Neural crest cell (in vitro differentiated cells): Measurements from ENCODE around the gene STK38L. TPM values are rescaled to one million over a fixed set of nuclear protein-coding genes. Genes with fewer than 3 reads are reported as not detected.

Experiments used
- DNase-seq: peaks from one replicate; pipeline ENCODE4 v3.0.0; 2021; ENCODE audit warnings: low read depth, mixed read lengths, low spot score
- H3K27ac Mint-ChIP-seq: one replicate; pipeline ENCODE4 v1.8.0; 2021; ENCODE audit warnings: mild to moderate bottlenecking, mixed read lengths; ENCODE audit not compliant: unreplicated experiment
- H3K27me3 Mint-ChIP-seq: 2 replicates; pipeline ENCODE4 v1.8.0; 2021; ENCODE audit warnings: low read depth, mild to moderate bottlenecking, mixed read lengths
- H3K36me3 Mint-ChIP-seq: 2 replicates; pipeline ENCODE4 v1.8.0; 2021; ENCODE audit warnings: low read depth, mild to moderate bottlenecking, mixed read lengths
- H3K4me1 Mint-ChIP-seq: 2 replicates; pipeline ENCODE4 v1.8.0; 2021; ENCODE audit warnings: mixed read lengths
- H3K4me3 Mint-ChIP-seq: one replicate; pipeline ENCODE4 v1.8.0; 2021; ENCODE audit warnings: mild to moderate bottlenecking, mixed read lengths
- H3K9me3 Mint-ChIP-seq: 2 replicates; pipeline ENCODE4 v1.8.0; 2021; ENCODE audit warnings: mixed read lengths
- total RNA-seq: library from RNA; stranded (reverse); gene quantifications from 2 replicates; pipeline ENCODE4 v1.2.1, GENCODE V29; 2021
- TF ChIP-seq, protein P1 (sequence below): fragments of 200-600 bp; sonication (generic); conservative IDR thresholded peaks from 2 replicates; pipeline ENCODE4 v1.5.0; 2021; ENCODE audit warnings: antibody characterized with exemption, mild to moderate bottlenecking

Gene STK38L
- total RNA-seq, 1 donor from 2014 or later, result 29.9 TPM

DNA sequence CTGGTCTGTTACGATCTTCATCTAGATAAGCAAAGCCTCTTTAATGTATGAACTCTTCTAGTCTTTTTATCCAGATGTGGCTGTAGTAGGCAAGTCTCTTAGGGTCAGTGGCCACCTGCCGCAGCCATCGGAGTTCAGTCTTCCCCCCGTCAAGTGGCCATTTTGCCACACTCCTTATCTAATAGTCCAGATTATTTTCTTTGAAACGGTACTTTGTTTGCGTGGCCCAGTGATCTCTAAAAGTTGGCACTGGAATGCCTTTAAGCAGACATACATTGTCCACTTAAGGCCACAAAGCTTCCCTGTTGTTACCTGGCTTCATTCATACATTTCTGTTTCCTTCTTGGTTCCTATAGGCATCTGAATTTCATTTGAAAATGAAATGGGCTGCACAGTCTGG is 52.6 kb downstream of the STK38L start:
- Mint-ChIP-seq H3K4me3 (no peak overlapping the region), H3K27ac (no peak overlapping the region), H3K36me3 (peaks cover 26% of the 10 kb centered on the region), H3K4me1 (peaks cover 3% of the 10 kb centered on the region), H3K27me3 (no peaks in the 10 kb centered on the region), H3K9me3 (peaks cover 4% of the 10 kb centered on the region)
- no peak for DNase-seq
- TF ChIP-seq, protein P1, sequence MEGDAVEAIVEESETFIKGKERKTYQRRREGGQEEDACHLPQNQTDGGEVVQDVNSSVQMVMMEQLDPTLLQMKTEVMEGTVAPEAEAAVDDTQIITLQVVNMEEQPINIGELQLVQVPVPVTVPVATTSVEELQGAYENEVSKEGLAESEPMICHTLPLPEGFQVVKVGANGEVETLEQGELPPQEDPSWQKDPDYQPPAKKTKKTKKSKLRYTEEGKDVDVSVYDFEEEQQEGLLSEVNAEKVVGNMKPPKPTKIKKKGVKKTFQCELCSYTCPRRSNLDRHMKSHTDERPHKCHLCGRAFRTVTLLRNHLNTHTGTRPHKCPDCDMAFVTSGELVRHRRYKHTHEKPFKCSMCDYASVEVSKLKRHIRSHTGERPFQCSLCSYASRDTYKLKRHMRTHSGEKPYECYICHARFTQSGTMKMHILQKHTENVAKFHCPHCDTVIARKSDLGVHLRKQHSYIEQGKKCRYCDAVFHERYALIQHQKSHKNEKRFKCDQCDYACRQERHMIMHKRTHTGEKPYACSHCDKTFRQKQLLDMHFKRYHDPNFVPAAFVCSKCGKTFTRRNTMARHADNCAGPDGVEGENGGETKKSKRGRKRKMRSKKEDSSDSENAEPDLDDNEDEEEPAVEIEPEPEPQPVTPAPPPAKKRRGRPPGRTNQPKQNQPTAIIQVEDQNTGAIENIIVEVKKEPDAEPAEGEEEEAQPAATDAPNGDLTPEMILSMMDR, result no peak

DNA sequence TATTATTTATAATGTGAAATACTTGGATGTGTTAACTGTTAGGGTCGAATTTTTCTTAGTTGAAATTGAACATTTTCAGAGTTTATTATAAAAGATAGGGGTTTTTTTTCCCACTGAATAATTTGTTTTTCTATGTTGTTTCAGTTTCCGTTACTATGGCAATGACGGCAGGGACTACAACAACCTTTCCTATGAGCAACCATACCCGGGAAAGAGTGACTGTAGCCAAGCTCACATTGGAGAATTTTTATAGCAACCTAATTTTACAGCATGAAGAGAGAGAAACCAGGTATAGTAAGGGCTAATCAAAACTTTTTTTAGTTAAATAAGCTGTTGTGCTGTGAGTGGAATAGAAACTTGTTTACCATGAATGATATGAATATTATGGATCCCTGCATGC is 53.5 kb downstream of the STK38L start:
- DNase-seq, result no peak
- no peak overlapping the region for H3K4me3 Mint-ChIP-seq

DNA sequence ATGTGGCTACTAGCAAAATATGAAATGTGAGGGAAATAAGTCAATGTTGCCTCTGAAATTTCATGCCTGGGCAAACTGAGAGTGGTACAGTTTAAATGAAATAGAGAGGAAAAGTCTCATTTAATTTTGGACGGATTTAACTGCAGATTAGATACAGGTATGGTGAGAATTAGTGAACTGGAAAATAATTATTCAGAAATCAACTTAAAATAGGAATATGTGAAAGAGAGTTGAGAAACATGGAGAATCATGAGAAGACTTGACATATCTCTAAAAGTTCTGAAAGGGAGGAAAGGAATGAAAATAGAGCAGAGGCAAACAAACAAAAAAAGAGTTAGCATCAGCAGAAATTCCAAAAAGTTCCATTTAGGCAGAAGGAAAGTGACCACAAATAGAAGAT is 55.0 kb downstream of the STK38L start:
- H3K9me3 Mint-ChIP-seq, result peaks cover 4% of the 10 kb centered on the region
- no peaks in the 10 kb centered on the region for H3K4me1 Mint-ChIP-seq
- no peak overlapping the region for H3K27ac Mint-ChIP-seq
- TF ChIP-seq, protein P1, result no peak
- DNase-seq, result no peak
- peaks cover 29% of the 10 kb centered on the region for H3K36me3 Mint-ChIP-seq
- no peaks in the 10 kb centered on the region for H3K27me3 Mint-ChIP-seq
- H3K4me3 Mint-ChIP-seq, result no peak overlapping the region

More for the DNA sequence above, 53.5 kb downstream of the STK38L start:
- Mint-ChIP-seq H3K9me3 (peaks cover 4% of the 10 kb centered on the region), H3K4me1 (no peaks in the 10 kb centered on the region), H3K36me3 (peaks cover 26% of the 10 kb centered on the region), H3K27me3 (no peaks in the 10 kb centered on the region), H3K27ac (no peak overlapping the region)
- TF ChIP-seq, protein P1, result no peak

DNA sequence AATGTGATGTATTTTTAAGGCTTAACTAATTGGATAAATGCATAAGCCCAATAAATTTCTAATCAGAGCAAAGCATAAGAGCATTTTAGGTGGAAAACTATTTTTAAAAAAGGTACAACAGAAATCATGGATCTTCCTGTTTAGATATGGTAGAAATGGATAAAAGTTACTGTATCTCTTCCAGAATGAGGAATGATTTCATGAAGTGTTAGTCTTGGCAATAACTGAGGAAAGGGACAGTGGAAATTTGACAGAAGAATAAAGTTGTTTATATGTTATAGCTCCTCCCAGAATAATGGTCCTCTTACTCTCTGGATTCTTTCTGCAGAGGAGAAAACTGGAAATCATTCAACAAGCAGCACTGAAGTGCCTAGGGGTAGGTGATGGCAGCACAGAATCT is 56.1 kb downstream of the STK38L start:
- Mint-ChIP-seq H3K27me3 (no peaks in the 10 kb centered on the region), H3K36me3 (peaks cover 29% of the 10 kb centered on the region), H3K4me1 (no peaks in the 10 kb centered on the region), H3K9me3 (peaks cover 4% of the 10 kb centered on the region), H3K4me3 (no peak overlapping the region), H3K27ac (no peak overlapping the region)
- no peak for DNase-seq
- TF ChIP-seq, protein P1, result no peak

DNA sequence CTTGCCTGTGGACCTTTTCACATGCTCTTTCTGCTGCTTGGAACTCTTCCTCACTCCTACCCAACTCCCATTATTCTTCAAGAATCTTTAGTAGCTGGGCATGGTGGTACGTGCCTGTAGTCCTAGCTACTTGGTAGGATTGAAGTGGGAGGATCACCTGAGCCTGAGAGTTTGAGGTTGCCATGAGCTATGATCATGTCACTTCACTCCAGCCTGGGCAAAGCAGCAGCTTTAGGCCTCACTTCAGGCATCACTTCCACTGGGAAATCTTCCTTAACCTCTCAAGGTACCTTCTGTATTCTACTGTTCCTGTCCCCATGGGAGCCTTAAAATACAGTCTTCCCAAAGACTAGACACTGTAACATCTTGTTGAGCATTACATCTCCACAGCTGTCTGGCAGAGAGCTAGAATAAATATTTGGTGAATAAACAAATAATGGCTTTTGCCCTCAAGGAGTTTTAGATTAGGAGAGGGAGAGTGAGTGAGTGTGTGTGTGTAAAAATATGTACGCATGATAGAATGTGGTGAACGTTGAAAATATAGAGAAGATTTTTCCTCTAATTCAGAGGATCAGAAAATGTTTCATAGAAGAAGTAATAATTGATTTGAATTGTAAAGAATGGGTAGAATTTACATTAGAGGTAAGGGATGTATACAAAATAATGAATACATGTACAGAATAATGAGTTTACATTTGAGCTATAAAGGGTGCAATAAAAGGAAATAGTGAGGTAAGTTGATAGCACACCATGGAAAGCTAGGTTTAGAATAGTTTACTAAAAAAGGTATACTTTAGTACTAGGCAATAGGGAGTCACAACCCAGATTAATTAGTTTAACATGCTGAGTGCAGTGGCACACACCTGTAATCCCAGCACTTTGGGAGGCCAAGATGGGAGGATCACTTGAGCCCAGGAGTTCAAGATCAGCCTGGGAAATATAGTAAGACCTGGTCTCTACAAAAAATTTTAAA is 59.3 kb downstream of the STK38L start:
- Mint-ChIP-seq H3K36me3 (peaks cover 20% of the 10 kb centered on the region), H3K9me3 (peaks cover 4% of the 10 kb centered on the region), H3K27ac (no peak overlapping the region), H3K27me3 (no peaks in the 10 kb centered on the region), H3K4me3 (no peak overlapping the region), H3K4me1 (no peaks in the 10 kb centered on the region)
- DNase-seq, result no peak
- TF ChIP-seq, protein P1, result no peak
